Activated T-cell treated with anti-CD3 and anti-CD28 coated beads, Interleukin-2, amount 50 U/mL, for 72 hours (primary cell): ENCODE results near the gene ZNF581. TPM values are rescaled to one million over a fixed set of nuclear protein-coding genes. Genes with fewer than 3 reads are reported as not detected.
A peak's percentile ranks its signal among the peaks of the same experiment; 100 is the strongest.

Experiments
- ATAC-seq, 2 donors: fragments of 150-1000 bp; cut with Tn5 transposase; replicated peaks in 1 of 2; 2 replicates each; pipeline ENCODE4 v1.10.0; 2021; ENCODE audit warnings: moderate library complexity in 2 of 2, mild to moderate bottlenecking in 1 of 2
- DNase-seq, 2 donors: peaks; one replicate each; pipeline ENCODE4 v3.0.0; 2021 to 2022; ENCODE audit warnings: mixed read lengths in 1 of 2
- H3K27ac Mint-ChIP-seq: one replicate; pipeline ENCODE4 v1.8.0; 2022; ENCODE audit warnings: mild to moderate bottlenecking, moderate library complexity, mixed read lengths
- H3K27me3 Mint-ChIP-seq: one replicate; pipeline ENCODE4 v1.8.0; 2022; ENCODE audit warnings: low read depth, mixed read lengths
- H3K36me3 Mint-ChIP-seq, 2 donors: one replicate each; pipeline ENCODE4 v1.8.0; 2022; ENCODE audit warnings: mixed read lengths in 2 of 2, mild to moderate bottlenecking in 1 of 2; ENCODE audit not compliant: insufficient read depth in 2 of 2
- H3K4me1 Mint-ChIP-seq: one replicate; pipeline ENCODE4 v1.8.0; 2022; ENCODE audit warnings: low read depth, mixed read lengths
- H3K4me3 Mint-ChIP-seq, 2 donors: one replicate each; pipeline ENCODE4 v1.8.0; 2022; ENCODE audit warnings: mild to moderate bottlenecking in 2 of 2, mixed read lengths in 2 of 2, moderate library complexity in 2 of 2
- H3K9me3 Mint-ChIP-seq, 2 donors: one replicate each; pipeline ENCODE4 v1.8.0; 2022; ENCODE audit warnings: mixed read lengths in 2 of 2
- total RNA-seq, 2 donors: library from RNA; stranded (reverse); gene quantifications; one replicate each; pipeline ENCODE4 v1.2.3, GENCODE V29; 2022

The ZNF581 gene
- total RNA-seq, 2 donors from 2014 or later: 43.1 to 50.7 TPM

DNA sequence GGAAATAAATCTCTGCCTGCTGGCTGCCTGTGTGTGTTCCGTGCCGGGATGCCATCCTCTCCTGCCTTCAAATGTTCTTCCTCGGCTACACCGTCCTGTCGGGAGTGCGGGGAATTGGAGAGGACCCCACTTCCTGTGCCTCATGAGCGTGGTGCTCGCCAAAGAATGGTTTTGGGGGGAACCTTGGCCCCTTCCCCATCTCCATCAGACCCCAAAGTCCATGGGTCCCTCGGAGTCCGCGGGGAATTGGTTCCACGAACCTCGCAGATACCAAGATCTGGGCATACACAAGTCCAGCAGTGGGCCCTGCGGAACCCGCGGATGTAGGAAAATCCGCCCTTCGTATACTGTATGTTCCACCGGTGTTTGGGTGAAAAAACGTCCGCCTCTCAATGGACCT lies 40.3 kb upstream of the ZNF581 start:
- Mint-ChIP-seq H3K4me1 (peaks cover 60% of the 10 kb centered on the region), H3K36me3 (peaks cover 11 to 13% of the 10 kb centered on the region in 2 donors), H3K27me3 (no peaks in the 10 kb centered on the region), H3K27ac (no peak overlapping the region), H3K4me3 (peak overlapping the region; percentile 50 to 86), H3K9me3 (no peaks in the 10 kb centered on the region)
- ATAC-seq (no peak), DNase-seq (no peak)

DNA sequence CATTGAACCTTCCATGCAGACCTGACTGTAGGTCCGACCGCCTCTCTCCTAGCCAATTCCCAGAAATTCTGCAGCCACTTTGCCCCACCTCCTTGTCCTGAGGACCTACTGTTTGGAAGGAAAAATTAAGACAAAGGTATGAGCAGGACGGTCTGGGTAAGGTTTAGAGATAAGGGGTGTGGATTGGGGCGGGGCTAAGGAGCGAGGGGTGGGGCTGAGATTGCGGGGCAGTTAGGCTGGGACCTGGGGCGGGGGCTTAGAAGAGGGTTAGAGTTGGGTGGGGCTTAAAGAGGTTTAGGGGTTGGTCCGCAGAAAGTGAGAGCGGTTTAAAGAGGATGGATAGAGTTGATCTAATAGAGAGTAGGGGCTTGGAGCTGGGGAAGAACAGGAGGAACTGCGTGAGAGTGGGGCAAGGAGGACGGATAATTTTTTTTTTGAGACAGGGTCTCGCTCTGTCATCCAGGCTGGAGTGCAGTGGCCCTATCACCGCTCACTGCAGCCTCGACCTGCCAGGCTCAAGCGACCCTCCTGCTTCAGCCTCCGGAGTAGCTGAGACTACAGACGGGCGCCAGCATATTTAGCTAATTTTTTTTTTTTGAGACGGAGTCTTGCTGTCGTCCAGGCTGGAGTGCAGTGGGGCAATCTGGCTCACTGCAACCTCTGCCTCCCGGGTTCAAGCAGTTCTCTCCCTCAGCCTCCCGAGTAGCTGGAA lies 39.7 kb upstream of the ZNF581 start:
- DNase-seq: no peak
- H3K27ac Mint-ChIP-seq: no peak overlapping the region
- peak overlapping the region; percentile 50 to 86 for H3K4me3 Mint-ChIP-seq
- H3K36me3 Mint-ChIP-seq: peaks cover 11 to 16% of the 10 kb centered on the region in 2 donors
- no peaks in the 10 kb centered on the region for H3K27me3 Mint-ChIP-seq
- H3K9me3 Mint-ChIP-seq: no peaks in the 10 kb centered on the region
- ATAC-seq: no peak
- peaks cover 55% of the 10 kb centered on the region for H3K4me1 Mint-ChIP-seq

DNA sequence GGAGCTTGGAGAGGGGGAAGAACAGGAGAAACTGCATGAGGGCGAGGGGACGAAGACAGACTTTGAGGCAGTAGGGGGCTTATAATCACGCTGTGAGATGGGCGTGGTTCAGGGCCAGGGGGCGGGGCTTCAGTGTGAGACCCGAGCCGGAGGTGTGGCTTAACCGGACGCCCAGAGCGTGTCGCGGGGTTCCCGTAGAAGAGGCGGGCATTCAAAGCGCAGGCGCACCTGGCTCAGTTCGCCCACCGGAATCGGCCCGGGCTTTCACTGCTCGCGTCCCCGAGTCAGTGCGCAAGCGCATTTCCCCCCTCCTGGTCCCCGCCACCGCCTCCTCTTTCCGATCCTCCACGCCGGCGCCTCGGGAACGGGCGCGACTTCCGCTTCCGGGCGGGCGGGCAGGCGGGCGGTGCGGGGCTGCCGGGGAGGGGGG lies 38.2 kb upstream of the ZNF581 start:
- Mint-ChIP-seq H3K9me3 (no peaks in the 10 kb centered on the region), H3K4me3 (peak overlapping the region; percentile 86), H3K4me1 (peaks cover 51% of the 10 kb centered on the region), H3K27me3 (no peaks in the 10 kb centered on the region), H3K36me3 (peaks cover 14 to 16% of the 10 kb centered on the region in 2 donors), H3K27ac (peak overlapping the region; percentile 79)
- ATAC-seq (peak; percentile 82 to 85), DNase-seq (peak; percentile 99 to 100)

DNA sequence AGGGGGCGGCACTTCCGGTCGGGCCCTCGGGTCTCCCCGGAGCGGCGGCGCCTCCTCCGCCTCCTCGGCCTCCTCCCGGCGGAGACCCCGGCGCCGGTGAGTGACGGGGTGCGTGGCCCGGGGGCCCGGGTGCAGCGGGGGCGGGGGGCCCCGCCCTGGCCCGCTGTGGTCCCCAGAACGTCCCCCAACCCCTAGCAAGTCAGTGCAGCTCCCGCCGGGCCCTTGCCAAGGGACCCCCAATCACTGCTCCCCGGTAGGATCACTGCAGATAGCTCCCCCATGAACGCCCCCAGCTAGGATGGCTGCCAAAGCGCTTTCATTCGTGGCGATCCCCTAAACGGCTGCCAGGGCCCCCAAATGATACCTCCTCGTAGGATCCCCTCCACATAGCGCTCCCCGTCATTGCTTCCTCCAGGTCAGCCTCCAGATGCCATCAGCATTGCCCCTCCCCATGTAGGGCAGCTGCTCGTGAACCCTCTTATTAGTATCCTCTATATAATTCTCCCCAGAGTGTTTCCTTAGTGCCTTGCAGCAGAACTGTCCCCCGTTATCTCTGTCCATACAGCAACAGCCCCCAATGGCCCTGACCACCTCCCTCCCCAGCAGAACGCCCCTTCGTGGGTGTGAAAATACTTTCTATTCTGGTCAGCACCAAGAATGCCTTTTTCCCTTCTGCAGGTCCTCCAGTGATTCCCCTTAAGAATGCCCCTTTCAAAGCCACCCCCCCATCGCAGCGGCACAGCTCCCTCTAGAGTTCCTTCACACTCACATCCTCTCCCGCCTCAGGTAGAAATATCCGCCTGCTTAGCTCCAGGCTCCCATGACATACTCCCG lies 37.6 kb upstream of the ZNF581 start, which contains the start of gene ZNF865:
Gene ZNF865, plus strand, starts transcription at position 11 of the 834 bp plus-strand sequence. CDS start 7,972 bp downstream, outside the sequence.
- peak within 1 kb of the TSS; percentile 92 for H3K27ac Mint-ChIP-seq
- H3K4me3 Mint-ChIP-seq: peak within 1 kb of the TSS; percentile 96
- peaks cover 16 to 17% of the 10 kb centered on the region in 2 donors for H3K36me3 Mint-ChIP-seq
- H3K27me3 Mint-ChIP-seq: no peaks in the 10 kb centered on the region
- H3K9me3 Mint-ChIP-seq: no peaks in the 10 kb centered on the region
- ATAC-seq: peak; percentile 34 to 48
- peak; percentile 77 to 81 for DNase-seq
- H3K4me1 Mint-ChIP-seq: peaks cover 51% of the 10 kb centered on the region

DNA sequence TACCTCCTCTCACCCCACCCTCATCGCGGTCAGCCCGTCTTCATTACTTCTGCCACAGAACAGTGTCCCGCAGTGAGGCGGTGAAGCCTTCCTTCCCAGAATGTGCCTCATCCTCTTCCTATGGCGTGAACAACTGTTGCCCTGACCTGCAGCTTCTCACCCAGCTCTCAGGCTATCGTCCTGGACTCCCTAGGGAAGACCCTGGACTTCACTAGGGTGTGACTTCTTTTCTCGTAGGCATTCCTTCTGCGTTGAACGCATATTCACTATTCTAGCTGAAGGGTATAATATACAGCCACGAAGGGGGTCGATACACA lies 37.0 kb upstream of the ZNF581 start:
- peaks cover 50% of the 10 kb centered on the region for H3K4me1 Mint-ChIP-seq
- no peak for ATAC-seq
- no peak for DNase-seq
- no peaks in the 10 kb centered on the region for H3K9me3 Mint-ChIP-seq
- H3K4me3 Mint-ChIP-seq: peak overlapping the region; percentile 96
- no peaks in the 10 kb centered on the region for H3K27me3 Mint-ChIP-seq
- H3K27ac Mint-ChIP-seq: peak overlapping the region; percentile 92
- H3K36me3 Mint-ChIP-seq: peaks cover 14 to 16% of the 10 kb centered on the region in 2 donors

DNA sequence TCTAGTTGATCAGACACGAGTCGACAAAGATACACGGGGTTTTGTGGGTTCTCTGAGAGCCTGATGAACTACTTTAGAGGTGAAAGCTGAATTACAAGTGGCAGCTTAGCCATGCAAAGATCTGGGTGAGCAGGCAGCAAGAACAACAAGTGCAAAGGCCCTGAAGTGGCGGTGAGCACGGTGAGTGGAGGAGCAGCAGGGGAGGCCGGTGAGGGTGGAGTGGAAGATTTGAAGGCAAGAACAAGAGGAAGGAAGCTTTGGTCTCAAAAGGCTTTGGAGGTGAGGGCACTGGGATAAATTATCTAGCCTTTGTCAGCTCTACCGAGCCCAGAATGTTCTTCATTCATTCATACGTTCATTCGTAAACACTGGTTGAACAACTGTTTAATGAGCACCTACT lies 36.6 kb upstream of the ZNF581 start:
- peak overlapping the region; percentile 96 for H3K4me3 Mint-ChIP-seq
- no peaks in the 10 kb centered on the region for H3K9me3 Mint-ChIP-seq
- no peak for ATAC-seq
- peaks cover 14 to 16% of the 10 kb centered on the region in 2 donors for H3K36me3 Mint-ChIP-seq
- H3K4me1 Mint-ChIP-seq: peaks cover 50% of the 10 kb centered on the region
- H3K27me3 Mint-ChIP-seq: no peaks in the 10 kb centered on the region
- H3K27ac Mint-ChIP-seq: peak overlapping the region; percentile 92
- DNase-seq: no peak

DNA sequence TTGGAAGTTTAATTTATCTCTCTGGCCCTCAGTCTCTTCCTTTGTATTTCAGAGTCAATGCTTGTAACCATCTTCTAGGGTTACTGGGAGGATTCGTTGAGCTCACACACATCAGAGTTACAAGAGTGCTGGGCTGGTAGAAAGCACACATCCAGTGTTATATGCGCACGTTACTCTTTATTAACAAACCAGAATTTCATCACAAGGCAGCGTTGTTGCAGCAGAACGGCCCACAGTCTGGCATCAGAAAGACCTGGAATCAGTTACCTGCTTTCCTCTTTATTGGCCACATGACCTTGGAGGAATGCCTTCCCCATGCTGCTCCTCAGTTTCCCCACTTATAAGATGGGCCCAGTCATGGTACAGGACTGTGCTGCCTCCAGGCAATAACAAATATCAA lies 34.1 kb upstream of the ZNF581 start:
- no peak overlapping the region for H3K4me3 Mint-ChIP-seq
- no peaks in the 10 kb centered on the region for H3K9me3 Mint-ChIP-seq
- H3K36me3 Mint-ChIP-seq: peaks cover 15 to 16% of the 10 kb centered on the region in 2 donors
- no peaks in the 10 kb centered on the region for H3K27me3 Mint-ChIP-seq
- H3K4me1 Mint-ChIP-seq: peaks cover 42% of the 10 kb centered on the region
- no peak for ATAC-seq
- no peak for DNase-seq
- no peak overlapping the region for H3K27ac Mint-ChIP-seq

DNA sequence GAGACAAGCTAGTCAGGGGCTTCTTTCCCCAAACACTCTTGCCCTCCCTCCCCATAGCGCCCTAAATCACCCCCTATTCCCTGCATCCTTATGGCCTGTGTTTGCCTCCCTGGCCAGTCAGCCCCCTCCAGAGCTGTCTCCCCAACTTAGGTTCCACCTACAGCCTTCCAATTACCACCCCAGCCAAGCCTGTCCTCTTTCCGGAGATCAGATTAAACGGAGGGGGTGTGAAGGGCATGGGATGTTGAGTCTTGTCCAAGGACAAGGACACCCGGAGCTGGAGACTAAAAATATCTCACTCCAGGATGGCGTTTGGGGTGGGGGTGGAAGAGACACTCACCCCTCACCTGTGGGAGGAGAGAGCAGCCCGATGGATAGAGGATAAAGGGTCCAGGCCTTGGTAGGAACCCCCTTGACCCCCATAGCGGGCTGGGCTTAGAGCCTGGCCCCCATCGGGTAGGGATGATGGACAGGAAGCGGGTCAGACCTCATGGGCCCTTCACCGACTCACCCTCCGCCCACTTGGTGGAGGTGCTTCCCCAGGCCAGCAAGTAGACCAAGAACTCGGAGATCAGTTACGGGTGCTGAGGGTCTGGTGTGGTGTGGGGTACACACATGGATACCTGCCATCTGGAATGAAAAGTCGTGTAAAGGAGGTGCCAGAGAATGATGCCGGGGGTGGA lies 32.0 kb upstream of the ZNF581 start:
- peak overlapping the region; percentile 9 for H3K27ac Mint-ChIP-seq
- no peak for ATAC-seq
- DNase-seq: no peak
- no peak overlapping the region for H3K4me3 Mint-ChIP-seq
- H3K4me1 Mint-ChIP-seq: peaks cover 28% of the 10 kb centered on the region
- H3K9me3 Mint-ChIP-seq: no peaks in the 10 kb centered on the region
- H3K36me3 Mint-ChIP-seq: peaks cover 10 to 12% of the 10 kb centered on the region in 2 donors
- no peaks in the 10 kb centered on the region for H3K27me3 Mint-ChIP-seq

DNA sequence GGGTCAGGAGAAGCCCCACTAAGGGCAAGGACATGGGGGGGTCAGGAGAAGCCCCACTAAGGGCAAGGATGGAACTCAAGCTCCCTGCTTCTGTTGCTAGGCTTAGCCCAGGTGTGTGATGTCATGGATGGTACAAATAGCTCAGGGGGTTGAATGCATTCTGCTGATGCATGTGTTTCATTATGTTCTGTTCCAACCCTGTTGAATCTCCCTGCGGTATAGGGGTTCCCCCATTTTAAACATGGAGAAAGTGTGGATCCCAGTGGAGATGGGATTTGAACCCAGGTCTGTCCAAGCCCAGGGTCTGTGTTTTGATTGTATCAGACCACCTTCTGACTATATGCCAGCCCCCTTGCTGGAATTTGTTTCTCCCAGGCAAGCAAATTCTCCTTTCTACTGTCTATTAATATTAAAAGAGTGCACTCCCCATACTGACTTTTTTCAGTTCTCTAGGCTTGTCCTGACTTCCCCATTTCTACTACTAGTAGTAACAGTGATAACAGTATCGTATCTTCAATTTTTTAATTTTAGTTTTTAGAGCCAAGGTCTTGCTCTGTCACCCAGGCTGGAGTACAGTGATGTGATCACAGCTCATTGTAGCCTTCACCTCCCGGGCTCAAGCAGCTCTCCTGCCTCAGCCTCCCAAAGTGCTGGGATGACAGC lies 31.3 kb upstream of the ZNF581 start:
- no peaks in the 10 kb centered on the region for H3K9me3 Mint-ChIP-seq
- ATAC-seq (no peak), DNase-seq (no peak)
- no peaks in the 10 kb centered on the region for H3K27me3 Mint-ChIP-seq
- H3K4me1 Mint-ChIP-seq: peaks cover 21% of the 10 kb centered on the region
- peaks cover 6 to 12% of the 10 kb centered on the region in 2 donors for H3K36me3 Mint-ChIP-seq
- no peak overlapping the region for H3K4me3 Mint-ChIP-seq
- H3K27ac Mint-ChIP-seq: peak overlapping the region; percentile 89

DNA sequence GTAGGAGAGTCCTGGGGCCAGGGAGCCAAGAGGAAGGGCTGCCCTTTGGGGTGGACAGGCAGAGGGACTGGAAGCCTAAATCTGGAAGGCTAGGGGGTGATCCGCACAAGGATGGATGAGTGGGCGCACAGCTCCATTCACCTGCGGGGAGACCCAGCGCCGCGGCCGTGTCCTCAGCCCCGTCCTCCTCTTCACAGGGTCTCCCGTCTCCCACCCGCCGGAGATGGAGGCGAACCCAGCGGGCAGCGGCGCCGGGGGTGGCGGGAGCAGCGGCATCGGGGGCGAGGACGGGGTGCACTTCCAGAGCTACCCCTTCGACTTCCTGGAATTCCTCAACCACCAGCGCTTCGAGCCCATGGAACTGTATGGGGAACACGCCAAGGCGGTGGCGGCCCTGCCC lies 30.1 kb upstream of the ZNF581 start:
- no peaks in the 10 kb centered on the region for H3K9me3 Mint-ChIP-seq
- H3K36me3 Mint-ChIP-seq: peaks cover 8 to 9% of the 10 kb centered on the region in 2 donors
- DNase-seq (no peak), ATAC-seq (no peak)
- no peak overlapping the region for H3K4me3 Mint-ChIP-seq
- H3K27ac Mint-ChIP-seq: no peak overlapping the region
- H3K27me3 Mint-ChIP-seq: no peaks in the 10 kb centered on the region
- H3K4me1 Mint-ChIP-seq: peaks cover 10% of the 10 kb centered on the region

DNA sequence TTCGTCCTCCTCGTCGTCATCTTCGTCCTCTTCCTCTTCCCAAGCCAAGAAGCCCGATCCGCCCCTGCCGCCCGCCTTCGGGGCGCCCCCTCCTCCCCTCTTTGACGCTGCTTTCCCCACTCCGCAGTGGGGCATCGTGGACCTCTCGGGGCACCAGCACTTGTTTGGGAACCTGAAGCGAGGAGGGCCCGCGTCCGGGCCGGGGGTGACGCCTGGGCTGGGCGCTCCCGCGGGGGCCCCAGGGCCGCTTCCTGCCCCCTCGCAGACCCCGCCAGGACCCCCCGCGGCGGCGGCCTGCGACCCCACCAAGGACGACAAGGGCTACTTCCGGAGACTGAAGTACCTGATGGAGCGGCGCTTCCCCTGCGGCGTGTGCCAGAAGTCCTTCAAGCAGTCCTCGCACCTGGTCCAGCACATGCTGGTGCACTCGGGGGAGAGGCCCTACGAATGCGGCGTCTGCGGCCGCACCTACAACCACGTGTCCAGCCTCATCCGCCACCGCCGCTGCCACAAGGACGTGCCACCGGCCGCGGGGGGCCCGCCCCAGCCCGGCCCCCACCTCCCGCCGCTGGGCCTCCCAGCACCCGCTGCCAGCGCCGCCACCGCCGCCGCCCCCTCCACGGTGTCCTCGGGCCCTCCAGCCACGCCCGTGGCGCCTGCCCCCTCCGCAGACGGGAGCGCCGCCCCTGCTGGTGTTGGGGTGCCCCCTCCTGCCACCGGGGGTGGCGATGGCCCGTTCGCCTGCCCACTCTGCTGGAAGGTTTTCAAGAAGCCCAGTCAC lies 29.3 kb upstream of the ZNF581 start:
- no peak for DNase-seq
- Mint-ChIP-seq H3K27me3 (no peaks in the 10 kb centered on the region), H3K9me3 (no peaks in the 10 kb centered on the region), H3K4me1 (peaks cover 10% of the 10 kb centered on the region), H3K4me3 (no peak overlapping the region), H3K27ac (no peak overlapping the region), H3K36me3 (peaks cover 8 to 9% of the 10 kb centered on the region in 2 donors)
- ATAC-seq: no peak
